HepG2 (cell line): ENCODE data around the gene HIRA. TPM values are rescaled to one million over a fixed set of nuclear protein-coding genes. Genes with fewer than 3 reads are reported as not detected.

Experiments used
- AKAP8 ChIP-seq: sonication (generic); formaldehyde crosslinking; IDR thresholded peaks from 2 replicates; pipeline ENCODE4 v1.5.1; 2020; ENCODE audit warnings: mild to moderate bottlenecking, missing genetic modification reagents
- CENPT ChIP-seq: sonication (generic); formaldehyde crosslinking; IDR thresholded peaks from 2 replicates; pipeline ENCODE4 v1.8.0; 2022; ENCODE audit warnings: low read depth, mild to moderate bottlenecking, moderate library complexity, missing genetic modification reagents
- HCFC1 ChIP-seq: fragments of 150-350 bp; IDR thresholded peaks from 2 replicates; pipeline ENCODE4 v1.6.1; 2014; ENCODE audit warnings: low read depth, low read length
- MAZ ChIP-seq, 2 experiments: sonication (generic) in 1 of 2; formaldehyde crosslinking in 1 of 2; IDR thresholded peaks; 2 replicates each; pipeline versions ENCODE4 v1.5.0 to v1.6.1; 2012 to 2020; ENCODE audit warnings: low read depth in 2 of 2, mild to moderate bottlenecking in 2 of 2, borderline replicate concordance in 1 of 2, improper control_type of control experiment in 1 of 2, low read length in 1 of 2, missing genetic modification reagents in 1 of 2, moderate library complexity in 1 of 2
- MYNN ChIP-seq: sonication (generic); formaldehyde crosslinking; IDR thresholded peaks from 2 replicates; pipeline ENCODE4 v1.4.0; 2020; ENCODE audit warnings: mild to moderate bottlenecking, low read depth, missing genetic modification reagents
- NFKBIZ ChIP-seq: IDR thresholded peaks from 2 replicates; pipeline ENCODE4 v1.6.1; 2018; ENCODE audit warnings: missing genetic modification reagents, missing compliant biosample characterization
- PRDM15 ChIP-seq: sonication (generic); formaldehyde crosslinking; IDR thresholded peaks from 2 replicates; pipeline ENCODE4 v1.4.0; 2020; ENCODE audit warnings: missing genetic modification reagents
- SAFB2 ChIP-seq: sonication (generic); formaldehyde crosslinking; IDR thresholded peaks from 2 replicates; pipeline ENCODE4 v1.5.1; 2020; ENCODE audit warnings: missing genetic modification reagents, low read depth, mild to moderate bottlenecking, borderline replicate concordance
- SRSF9 ChIP-seq: fragments of 200-400 bp; formaldehyde crosslinking; IDR thresholded peaks from 2 replicates; pipeline ENCODE4 v1.6.1; 2018; ENCODE audit warnings: borderline replicate concordance, mild to moderate bottlenecking, low read depth, low read length; ENCODE audit not compliant: insufficient read depth, poor library complexity, severe bottlenecking
- THAP7 ChIP-seq: sonication (generic); formaldehyde crosslinking; IDR thresholded peaks from 2 replicates; pipeline ENCODE4 v1.8.1; 2023; ENCODE audit warnings: mild to moderate bottlenecking, missing genetic modification reagents
- ZFP37 ChIP-seq: sonication (generic); formaldehyde crosslinking; IDR thresholded peaks from 2 replicates; pipeline ENCODE4 v1.4.0; 2020; ENCODE audit warnings: missing genetic modification reagents, borderline replicate concordance
- ZKSCAN1 ChIP-seq: fragments of 150-350 bp; IDR thresholded peaks from 2 replicates; pipeline ENCODE4 v1.6.1; 2014; ENCODE audit warnings: low read length
- ZNF160 ChIP-seq: sonication (generic); formaldehyde crosslinking; IDR thresholded peaks from 2 replicates; pipeline ENCODE4 v1.8.0; 2022; ENCODE audit warnings: mild to moderate bottlenecking, inconsistent platforms, missing genetic modification reagents
- ZNF263 ChIP-seq: sonication (generic); formaldehyde crosslinking; IDR thresholded peaks from 2 replicates; pipeline ENCODE4 v1.4.0; 2020; ENCODE audit warnings: missing genetic modification reagents
- ZNF33B ChIP-seq: sonication (generic); formaldehyde crosslinking; IDR thresholded peaks from 2 replicates; pipeline ENCODE4 v1.5.1; 2020; ENCODE audit warnings: mild to moderate bottlenecking, missing genetic modification reagents
- ZNF619 ChIP-seq: sonication (generic); formaldehyde crosslinking; IDR thresholded peaks from 2 replicates; pipeline ENCODE4 v1.4.0; 2020; ENCODE audit warnings: mild to moderate bottlenecking, missing genetic modification reagents
- ZSCAN25 ChIP-seq: sonication (generic); formaldehyde crosslinking; IDR thresholded peaks from 2 replicates; pipeline ENCODE4 v1.8.0; 2022; ENCODE audit warnings: mild to moderate bottlenecking, missing genetic modification reagents
- polyA plus RNA-seq, 8 experiments: library from polyadenylated mRNA; depleted of rRNA in 3 of 8; stranded (reverse) in 7 of 8; unstranded in 1 of 8; fragments of >200 nt; fragmentation: Illumina TruSeq in 4 of 8; extraction: Trizol in 4 of 8; gene quantifications; 2 replicates each; pipeline versions ENCODE4 v1.2.1 to v1.2.3, GENCODE V29; 2011 to 2016; ENCODE audit warnings: low read depth in 4 of 8, missing spikeins in 1 of 8, mixed read lengths in 1 of 8; ENCODE audit not compliant: insufficient read depth in 1 of 8
- total RNA-seq, 5 experiments: library from RNA; depleted of rRNA; stranded (reverse); fragments of >200 nt; fragmentation: Illumina TruSeq; extraction: Trizol; gene quantifications; 2 replicates each; pipeline ENCODE4 v1.2.3, GENCODE V29; 2016; ENCODE audit warnings: low read depth in 1 of 5
- TF ChIP-seq, protein P1 (sequence below): sonication (generic); formaldehyde crosslinking; IDR thresholded peaks from 2 replicates; pipeline ENCODE4 v1.8.1; 2022; ENCODE audit warnings: mild to moderate bottlenecking, missing genetic modification reagents
- TF ChIP-seq, protein P2 (sequence below): sonication (generic); formaldehyde crosslinking; IDR thresholded peaks from 2 replicates; pipeline ENCODE4 v1.4.0; 2020; ENCODE audit warnings: mild to moderate bottlenecking, missing genetic modification reagents
- TF ChIP-seq, protein P3 (sequence below): sonication (generic); formaldehyde crosslinking; IDR thresholded peaks from 2 replicates; pipeline ENCODE4 v1.9.0; 2021; ENCODE audit warnings: missing genetic modification reagents, borderline replicate concordance

Gene HIRA
- total and polyA plus RNA-seq, 2 of the 13 experiments (the other 11 are each of a cell fraction or from before 2014, with no cell fraction given): 21.5 to 29.2 TPM

GRCh38 chr22:19432133-19432851, 759 bp upstream of the HIRA start, which contains the start of gene MRPL40 (continued):
- TF ChIP-seq CENPT: peak; percentile 93
- peak; percentile 96 for TF ChIP-seq THAP7
- TF ChIP-seq ZSCAN25 (CRISPR knock-in tag): peak; percentile 81
- peak; percentile 55; the same call in 1 of the 2 replicates for TF ChIP-seq ZNF619
- TF ChIP-seq AKAP8 (CRISPR knock-in tag): peak; percentile 92; the same call in 1 of the 2 replicates
- TF ChIP-seq, protein P1, sequence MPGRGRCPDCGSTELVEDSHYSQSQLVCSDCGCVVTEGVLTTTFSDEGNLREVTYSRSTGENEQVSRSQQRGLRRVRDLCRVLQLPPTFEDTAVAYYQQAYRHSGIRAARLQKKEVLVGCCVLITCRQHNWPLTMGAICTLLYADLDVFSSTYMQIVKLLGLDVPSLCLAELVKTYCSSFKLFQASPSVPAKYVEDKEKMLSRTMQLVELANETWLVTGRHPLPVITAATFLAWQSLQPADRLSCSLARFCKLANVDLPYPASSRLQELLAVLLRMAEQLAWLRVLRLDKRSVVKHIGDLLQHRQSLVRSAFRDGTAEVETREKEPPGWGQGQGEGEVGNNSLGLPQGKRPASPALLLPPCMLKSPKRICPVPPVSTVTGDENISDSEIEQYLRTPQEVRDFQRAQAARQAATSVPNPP: peak; percentile 95
- peak; percentile 66; the same call in 1 of the 2 replicates for TF ChIP-seq ZFP37 (CRISPR knock-in tag)
- 0 out of 2 replicates have a peak, but pooled peaks have one; percentile 64 for TF ChIP-seq PRDM15 (CRISPR knock-in tag)
- no peak for TF ChIP-seq MYNN (CRISPR knock-in tag)
- TF ChIP-seq, protein P2, sequence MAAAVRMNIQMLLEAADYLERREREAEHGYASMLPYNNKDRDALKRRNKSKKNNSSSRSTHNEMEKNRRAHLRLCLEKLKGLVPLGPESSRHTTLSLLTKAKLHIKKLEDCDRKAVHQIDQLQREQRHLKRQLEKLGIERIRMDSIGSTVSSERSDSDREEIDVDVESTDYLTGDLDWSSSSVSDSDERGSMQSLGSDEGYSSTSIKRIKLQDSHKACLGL (CRISPR knock-in tag): peak; percentile 95
- peak; percentile 64 for TF ChIP-seq SAFB2 (CRISPR knock-in tag)
- TF ChIP-seq, protein P3, sequence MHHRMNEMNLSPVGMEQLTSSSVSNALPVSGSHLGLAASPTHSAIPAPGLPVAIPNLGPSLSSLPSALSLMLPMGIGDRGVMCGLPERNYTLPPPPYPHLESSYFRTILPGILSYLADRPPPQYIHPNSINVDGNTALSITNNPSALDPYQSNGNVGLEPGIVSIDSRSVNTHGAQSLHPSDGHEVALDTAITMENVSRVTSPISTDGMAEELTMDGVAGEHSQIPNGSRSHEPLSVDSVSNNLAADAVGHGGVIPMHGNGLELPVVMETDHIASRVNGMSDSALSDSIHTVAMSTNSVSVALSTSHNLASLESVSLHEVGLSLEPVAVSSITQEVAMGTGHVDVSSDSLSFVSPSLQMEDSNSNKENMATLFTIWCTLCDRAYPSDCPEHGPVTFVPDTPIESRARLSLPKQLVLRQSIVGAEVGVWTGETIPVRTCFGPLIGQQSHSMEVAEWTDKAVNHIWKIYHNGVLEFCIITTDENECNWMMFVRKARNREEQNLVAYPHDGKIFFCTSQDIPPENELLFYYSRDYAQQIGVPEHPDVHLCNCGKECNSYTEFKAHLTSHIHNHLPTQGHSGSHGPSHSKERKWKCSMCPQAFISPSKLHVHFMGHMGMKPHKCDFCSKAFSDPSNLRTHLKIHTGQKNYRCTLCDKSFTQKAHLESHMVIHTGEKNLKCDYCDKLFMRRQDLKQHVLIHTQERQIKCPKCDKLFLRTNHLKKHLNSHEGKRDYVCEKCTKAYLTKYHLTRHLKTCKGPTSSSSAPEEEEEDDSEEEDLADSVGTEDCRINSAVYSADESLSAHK (CRISPR knock-in tag): 0 out of 2 replicates have a peak, but pooled peaks have one; percentile 61
- TF ChIP-seq HCFC1: peak; percentile 77
- no peak for TF ChIP-seq SRSF9
- TF ChIP-seq ZNF33B (CRISPR knock-in tag): peak; percentile 79
- TF ChIP-seq NFKBIZ (CRISPR knock-in tag): peak; percentile 95
- peak; percentile 90 for TF ChIP-seq MAZ (IDR thresholded peaks at IDR 0.05; ENCODE audit: borderline replicate concordance, low read depth, low read length)
- peak; percentile 98 for TF ChIP-seq MAZ (CRISPR knock-in tag; IDR thresholded peaks at IDR 0.05; ENCODE audit: low read depth)
- TF ChIP-seq ZNF263 (CRISPR knock-in tag): peak; percentile 70
- TF ChIP-seq ZKSCAN1: peak; percentile 42; the same call in 1 of the 2 replicates
- peak; percentile 93 for TF ChIP-seq ZNF160
